Natural killer cell (primary cell): ENCODE data around the gene CCDC51. TPM values are rescaled to one million over a fixed set of nuclear protein-coding genes. Genes with fewer than 3 reads are reported as not detected.

Source experiments
- ATAC-seq, 3 donors: fragments of 150-1000 bp in 2 of 3; fragments of 200-7000 bp in 1 of 3; cut with Tn5 transposase; 1 replicate in 1 of 3; 2 replicates in 2 of 3; pipeline ENCODE4 v1.10.0; 2021; ENCODE audit warnings: mild to moderate bottlenecking in 2 of 3, moderate library complexity in 2 of 3
- DNase-seq, 2 donors: peaks; one replicate each; pipeline versions ENCODE4 v3.0.0 to v3.0.0-alpha.2; 2013 to 2021; ENCODE audit warnings: mixed read lengths in 1 of 2
- H3K27ac ChIP-seq: one replicate; pipeline ENCODE4 v1.5.1; 2013; ENCODE audit warnings: mild to moderate bottlenecking, low read length
- H3K27me3 ChIP-seq: one replicate; pipeline ENCODE4 v1.6.1; 2013; ENCODE audit warnings: low read length; ENCODE audit not compliant: control insufficient read depth, insufficient read depth
- H3K36me3 ChIP-seq: one replicate; pipeline ENCODE4 v1.6.1; 2013; ENCODE audit warnings: low read length; ENCODE audit not compliant: control insufficient read depth, insufficient read depth
- H3K4me1 ChIP-seq: one replicate; pipeline ENCODE4 v1.6.1; 2013; ENCODE audit warnings: low read length; ENCODE audit not compliant: control insufficient read depth, insufficient read depth
- H3K4me3 ChIP-seq: one replicate; pipeline ENCODE4 v1.5.1; 2013; ENCODE audit warnings: low read length
- H3K9me3 ChIP-seq: one replicate; pipeline ENCODE4 v1.6.1; 2013; ENCODE audit warnings: low read length; ENCODE audit not compliant: control insufficient read depth, insufficient read depth
- H3K27ac Mint-ChIP-seq, 2 donors: one replicate each; pipeline ENCODE4 v1.8.0; 2022; ENCODE audit warnings: mild to moderate bottlenecking in 2 of 2, mixed read lengths in 2 of 2, moderate library complexity in 1 of 2
- H3K27me3 Mint-ChIP-seq, 2 donors: one replicate each; pipeline ENCODE4 v1.8.0; 2022; ENCODE audit warnings: low read depth in 2 of 2, mixed read lengths in 2 of 2
- H3K36me3 Mint-ChIP-seq: one replicate; pipeline ENCODE4 v1.8.0; 2022; ENCODE audit warnings: mixed read lengths
- H3K4me1 Mint-ChIP-seq, 2 donors: one replicate each; pipeline ENCODE4 v1.8.0; 2022; ENCODE audit warnings: mixed read lengths in 2 of 2
- H3K4me3 Mint-ChIP-seq: one replicate; pipeline ENCODE4 v1.8.0; 2022; ENCODE audit warnings: mild to moderate bottlenecking, moderate library complexity, mixed read lengths
- H3K9me3 Mint-ChIP-seq, 2 donors: one replicate each; pipeline ENCODE4 v1.8.0; 2022; ENCODE audit warnings: mixed read lengths in 2 of 2
- WGBS: methylation state at CpG from one replicate; pipeline ENCODE4 v1.1.7; 2013; ENCODE audit warnings: missing lambda C conversion rate; ENCODE audit not compliant: insufficient coverage; 5-methylcytosine and 5-hydroxymethylcytosine counted together
- intact Hi-C: fragments of 100-400 bp; cut with micrococcal nuclease; formaldehyde crosslinking; loops from one replicate; pipeline ENCODE4 v1.14.2; 2022
- total RNA-seq, 4 donors: library from RNA; stranded (reverse); fragments of 120-200 nt in 1 of 4; gene quantifications; one replicate each; pipeline versions ENCODE4 v1.2.3 to v1.2.4, GENCODE V29; 2013 to 2022
- TF ChIP-seq, protein P1 (sequence below): fragments of 200-600 bp; IDR thresholded peaks from one replicate; pipeline ENCODE4 v1.8.0; 2022; ENCODE audit warnings: antibody characterized with exemption

Gene CCDC51
- total RNA-seq, 3 donors from 2014 or later (not counting 1 experiment from before 2014, with no cell fraction given): 4.4 to 8.8 (median 6.8) TPM

DNA sequence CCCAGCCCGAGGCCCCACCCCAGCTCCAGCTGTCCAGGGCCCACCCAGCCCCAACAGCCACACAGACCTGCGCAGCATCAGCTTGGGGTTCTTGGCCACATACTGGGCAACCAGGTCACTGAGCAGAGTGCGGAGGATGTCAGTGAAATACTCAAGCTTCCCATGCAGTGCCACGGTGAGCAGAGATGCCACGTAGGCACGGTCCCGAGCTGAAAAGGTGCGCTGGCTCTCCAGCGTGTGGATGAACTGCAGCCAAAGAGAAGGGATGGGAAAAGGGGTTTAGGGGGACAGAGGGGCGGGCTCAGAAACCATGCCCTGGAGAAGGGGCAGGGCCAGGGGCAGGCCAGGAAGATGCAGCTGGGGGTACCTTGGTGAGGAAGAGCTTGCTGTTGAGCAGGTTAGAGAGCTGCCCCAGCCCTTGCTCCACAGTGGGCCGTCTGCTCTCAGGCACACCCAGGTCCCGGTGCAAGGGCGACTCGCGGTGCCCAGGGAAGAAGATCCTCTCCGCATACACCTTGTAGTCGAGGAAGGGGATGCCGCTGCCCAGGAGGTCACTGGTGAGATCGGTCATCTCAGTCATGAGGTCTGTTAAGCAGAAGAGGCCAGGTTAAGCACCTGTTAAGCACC, 27.4 kb downstream of the CCDC51 start:
- no peak for DNase-seq

DNA sequence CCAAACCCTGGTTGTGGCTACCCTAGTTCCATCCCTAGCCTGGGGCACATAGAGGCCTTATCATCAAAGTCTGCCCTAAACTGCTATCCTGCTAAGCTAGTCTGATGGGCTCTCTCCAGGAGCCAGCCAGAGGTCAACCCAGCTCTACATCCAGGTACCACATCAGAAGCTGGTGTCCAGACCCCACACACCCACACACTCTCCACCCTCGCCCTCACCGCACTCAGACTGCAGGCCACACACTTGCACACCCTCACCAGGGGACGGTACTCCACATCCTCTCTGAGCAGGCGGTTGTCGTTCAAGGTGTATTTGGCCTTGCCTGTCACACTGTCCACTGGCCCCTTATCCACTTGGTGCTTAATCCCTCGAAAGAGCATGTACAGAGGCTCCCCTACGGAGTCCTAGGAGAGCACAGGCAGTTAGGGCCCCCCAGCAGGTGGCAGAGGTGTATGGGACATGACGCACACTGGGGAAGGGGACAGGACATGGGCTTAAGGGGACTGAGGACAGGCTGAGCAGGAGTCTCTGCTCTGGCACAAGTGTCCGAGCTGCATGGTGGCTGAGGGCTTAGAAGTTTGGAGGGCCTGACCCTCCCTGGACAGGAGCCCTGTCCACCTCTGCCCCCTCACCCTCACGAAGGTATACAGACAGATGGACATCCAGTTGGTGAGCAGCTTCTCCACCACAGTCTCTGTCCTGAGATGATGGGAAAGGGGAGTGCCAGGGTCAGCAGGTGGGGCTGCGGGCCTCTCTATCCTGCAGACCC, 28.1 kb downstream of the CCDC51 start:
- Histone ChIP-seq H3K27me3 (no peaks in the 10 kb centered on the region), H3K36me3 (no peaks in the 10 kb centered on the region), H3K9me3 (no peaks in the 10 kb centered on the region), H3K4me1 (no peaks in the 10 kb centered on the region), H3K27ac (no peak overlapping the region), H3K4me3 (no peak overlapping the region)
- no peak for DNase-seq
- ATAC-seq: no peak
- Mint-ChIP-seq H3K4me3 (no peak overlapping the region), H3K36me3 (no peaks in the 10 kb centered on the region), H3K27ac (no peak overlapping the region), H3K27me3 (no peaks in the 10 kb centered on the region), H3K9me3 (no peaks in the 10 kb centered on the region), H3K4me1 (no peaks in the 10 kb centered on the region)
- intact Hi-C loops: no loop called here
- WGBS: 78% methylated on average over 10 of the region's 11 CpGs
- TF ChIP-seq, protein P1, sequence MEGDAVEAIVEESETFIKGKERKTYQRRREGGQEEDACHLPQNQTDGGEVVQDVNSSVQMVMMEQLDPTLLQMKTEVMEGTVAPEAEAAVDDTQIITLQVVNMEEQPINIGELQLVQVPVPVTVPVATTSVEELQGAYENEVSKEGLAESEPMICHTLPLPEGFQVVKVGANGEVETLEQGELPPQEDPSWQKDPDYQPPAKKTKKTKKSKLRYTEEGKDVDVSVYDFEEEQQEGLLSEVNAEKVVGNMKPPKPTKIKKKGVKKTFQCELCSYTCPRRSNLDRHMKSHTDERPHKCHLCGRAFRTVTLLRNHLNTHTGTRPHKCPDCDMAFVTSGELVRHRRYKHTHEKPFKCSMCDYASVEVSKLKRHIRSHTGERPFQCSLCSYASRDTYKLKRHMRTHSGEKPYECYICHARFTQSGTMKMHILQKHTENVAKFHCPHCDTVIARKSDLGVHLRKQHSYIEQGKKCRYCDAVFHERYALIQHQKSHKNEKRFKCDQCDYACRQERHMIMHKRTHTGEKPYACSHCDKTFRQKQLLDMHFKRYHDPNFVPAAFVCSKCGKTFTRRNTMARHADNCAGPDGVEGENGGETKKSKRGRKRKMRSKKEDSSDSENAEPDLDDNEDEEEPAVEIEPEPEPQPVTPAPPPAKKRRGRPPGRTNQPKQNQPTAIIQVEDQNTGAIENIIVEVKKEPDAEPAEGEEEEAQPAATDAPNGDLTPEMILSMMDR: no peak

More for the DNA sequence above, 27.4 kb downstream of the CCDC51 start:
- Mint-ChIP-seq H3K27ac (no peak overlapping the region), H3K36me3 (no peaks in the 10 kb centered on the region), H3K27me3 (no peaks in the 10 kb centered on the region), H3K4me3 (no peak overlapping the region), H3K9me3 (no peaks in the 10 kb centered on the region), H3K4me1 (no peaks in the 10 kb centered on the region)
- ATAC-seq: no peak
- Histone ChIP-seq H3K9me3 (no peaks in the 10 kb centered on the region), H3K4me3 (no peak overlapping the region), H3K27me3 (no peaks in the 10 kb centered on the region), H3K36me3 (no peaks in the 10 kb centered on the region), H3K27ac (no peak overlapping the region), H3K4me1 (no peaks in the 10 kb centered on the region)
- TF ChIP-seq, protein P1: no peak
- WGBS: 91% methylated on average over 19 of the region's 19 CpGs
- intact Hi-C loops: no loop called here

DNA sequence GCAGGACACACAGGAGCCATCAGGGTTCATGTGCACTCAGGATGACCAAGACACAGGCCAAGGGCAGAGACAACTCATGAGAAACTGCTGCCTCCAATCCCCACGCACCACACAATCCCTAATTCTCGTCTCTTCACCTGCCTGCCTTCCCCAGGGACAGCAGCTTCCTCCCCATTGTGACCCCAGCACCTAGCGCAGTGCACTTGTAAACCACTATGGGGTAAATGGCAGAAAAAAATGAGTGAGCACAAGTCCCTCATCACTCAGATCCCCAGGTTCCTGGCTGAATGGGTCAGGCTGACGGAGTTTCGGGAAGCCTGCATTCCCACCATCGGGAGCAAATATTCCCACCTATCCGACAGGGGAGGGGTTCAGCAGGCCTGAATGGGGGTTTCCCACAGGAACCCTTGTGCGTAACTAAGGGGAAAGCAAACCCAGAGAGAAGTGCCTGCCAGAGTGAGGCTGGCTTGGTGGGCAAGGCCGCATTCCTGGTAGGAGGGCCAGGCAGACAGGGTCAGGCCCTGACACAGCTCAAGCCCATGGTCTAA, 28.8 kb downstream of the CCDC51 start:
- DNase-seq: no peak
- Mint-ChIP-seq H3K36me3 (no peaks in the 10 kb centered on the region), H3K27me3 (no peaks in the 10 kb centered on the region), H3K4me3 (no peak overlapping the region), H3K4me1 (no peaks in the 10 kb centered on the region), H3K27ac (no peak overlapping the region), H3K9me3 (no peaks in the 10 kb centered on the region)
- Histone ChIP-seq H3K27me3 (no peaks in the 10 kb centered on the region), H3K9me3 (no peaks in the 10 kb centered on the region), H3K27ac (no peak overlapping the region), H3K4me3 (no peak overlapping the region), H3K4me1 (no peaks in the 10 kb centered on the region), H3K36me3 (no peaks in the 10 kb centered on the region)
- intact Hi-C loops: no loop called here
- ATAC-seq: no peak
- 91% methylated on average over 9 of the region's 9 CpGs for WGBS
- TF ChIP-seq, protein P1: no peak
